Measurements from ENCODE around the gene CYB561A3.

Gene CYB561A3

DNA sequence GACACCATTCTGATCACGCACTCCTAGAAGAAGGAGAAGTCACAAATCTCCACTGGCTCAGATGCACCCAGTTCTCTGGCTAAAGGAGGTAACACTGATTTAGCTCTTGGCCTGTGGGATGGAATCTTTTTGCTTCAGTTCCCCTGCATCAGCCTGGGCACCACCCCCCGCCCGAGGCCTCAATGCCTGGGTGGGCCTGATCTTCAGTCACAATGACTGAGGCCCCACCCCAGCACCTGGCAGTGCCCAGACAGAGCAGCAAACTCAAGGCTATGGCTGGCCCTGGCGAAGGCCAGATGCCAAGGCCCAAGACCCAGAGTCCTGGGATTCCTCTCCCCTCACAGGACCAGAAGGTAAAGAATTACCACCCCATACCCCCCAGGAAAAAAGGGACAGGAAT, 5.0 kb downstream of the CYB561A3 start:
- peak overlapping the region; percentile 74 for H3K27ac Mint-ChIP-seq
- peaks cover 6% of the 10 kb centered on the region for H3K4me1 Mint-ChIP-seq
- no peak for ATAC-seq
- no peak overlapping the region for H3K4me3 Mint-ChIP-seq
- no peaks in the 10 kb centered on the region for H3K9me3 Mint-ChIP-seq
- no peak for DNase-seq (ENCODE audit: low spot score in 2 of 2)
- peaks cover 47% of the 10 kb centered on the region for H3K36me3 Mint-ChIP-seq

DNA sequence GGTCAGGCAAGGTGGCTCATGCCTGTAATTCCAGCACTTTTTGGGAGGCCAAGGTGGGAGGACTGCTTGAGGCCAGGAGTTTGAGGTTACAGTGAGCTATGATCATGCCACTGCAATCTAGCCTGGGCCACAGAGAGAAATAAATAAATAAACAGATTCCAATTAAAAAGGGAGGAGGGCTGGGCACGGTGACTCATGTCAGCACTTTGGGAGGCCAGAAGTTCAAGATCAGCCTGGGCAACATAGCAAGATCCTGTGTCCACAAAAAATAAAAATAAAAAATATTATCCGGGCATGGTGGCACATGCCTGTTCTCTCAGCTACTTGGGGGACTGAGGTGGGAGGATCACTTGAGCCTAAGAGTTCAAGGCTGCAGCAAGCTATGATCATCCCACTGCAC, 7.5 kb downstream of the CYB561A3 start:
- no peak for ATAC-seq
- Mint-ChIP-seq H3K36me3 (peaks cover 54% of the 10 kb centered on the region), H3K4me1 (peaks cover 10% of the 10 kb centered on the region), H3K9me3 (no peaks in the 10 kb centered on the region), H3K4me3 (no peak overlapping the region), H3K27ac (no peak overlapping the region)
- no peak for DNase-seq (ENCODE audit: low spot score in 2 of 2)

DNA sequence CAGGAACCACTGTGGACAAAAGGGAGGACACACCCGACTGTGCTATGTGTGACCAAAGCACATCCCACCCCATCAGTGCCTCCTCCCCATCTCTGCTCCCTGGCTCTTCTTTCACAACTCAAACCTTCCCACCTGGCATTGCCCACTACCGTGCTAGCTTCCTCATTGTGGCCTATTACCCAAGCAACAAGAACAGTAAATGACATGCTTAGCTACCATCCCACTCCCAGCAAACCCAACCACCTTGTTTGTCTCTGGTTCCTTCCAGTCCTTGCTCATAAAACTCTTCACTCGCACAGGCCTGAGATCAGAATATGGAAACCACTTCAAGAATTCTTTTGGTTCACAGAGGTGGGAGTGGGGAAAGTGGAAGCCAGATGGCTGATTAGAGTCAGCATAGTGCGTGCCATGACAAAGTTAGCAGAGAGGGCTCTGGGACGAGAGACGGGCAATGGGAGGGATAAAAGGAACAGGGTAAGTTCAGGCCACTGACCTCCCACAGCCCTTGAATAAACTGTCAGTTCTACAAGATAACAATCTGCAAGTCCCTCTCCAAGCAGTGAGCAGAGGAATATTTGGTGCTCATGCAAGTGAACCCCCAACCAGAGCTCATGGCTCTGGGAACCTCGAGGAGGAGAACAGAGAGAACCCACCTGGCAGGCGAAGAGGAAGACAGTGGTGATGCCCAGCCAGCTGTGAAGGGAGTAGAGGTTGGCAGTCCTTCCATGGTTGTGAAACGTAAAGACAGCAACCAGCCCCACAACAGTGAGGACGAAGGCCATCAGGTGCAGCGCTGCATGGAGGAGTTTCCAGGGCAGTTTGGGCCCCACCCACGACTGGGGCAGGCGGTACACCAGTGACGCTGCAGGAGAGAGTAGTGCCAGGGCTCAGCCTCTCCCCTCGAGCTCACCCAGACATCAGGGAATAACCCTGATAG, 8.3 kb downstream of the CYB561A3 start:
- ATAC-seq (no peak), DNase-seq (ENCODE audit: low spot score in 2 of 2) (no peak)
- Mint-ChIP-seq H3K36me3 (peaks cover 59% of the 10 kb centered on the region), H3K9me3 (no peaks in the 10 kb centered on the region), H3K4me1 (peaks cover 10% of the 10 kb centered on the region), H3K4me3 (no peak overlapping the region), H3K27ac (peak overlapping the region; percentile 9)

DNA sequence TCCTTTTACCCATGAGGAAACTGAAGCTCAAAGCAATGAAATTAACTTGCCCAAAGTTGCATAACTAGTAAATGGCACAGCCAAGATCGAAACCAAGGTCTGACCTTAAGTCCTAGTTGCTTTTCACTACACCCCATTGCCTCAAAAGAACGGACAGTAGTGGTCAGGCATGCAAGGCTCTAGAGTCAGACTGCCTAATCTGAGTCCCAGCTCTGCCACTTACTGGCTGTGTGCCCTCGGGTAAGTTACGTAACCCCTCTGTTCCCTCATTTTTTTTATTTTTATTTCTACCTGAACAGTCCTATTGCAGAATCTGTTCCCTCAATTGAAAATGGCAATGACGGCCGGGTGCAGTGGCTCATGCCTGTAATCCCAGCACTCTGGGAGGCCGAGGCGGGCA, 9.6 kb downstream of the CYB561A3 start:
- Mint-ChIP-seq H3K4me3 (no peak overlapping the region), H3K9me3 (no peaks in the 10 kb centered on the region), H3K27ac (peak overlapping the region; percentile 58), H3K36me3 (peaks cover 59% of the 10 kb centered on the region), H3K4me1 (peaks cover 10% of the 10 kb centered on the region)
- ATAC-seq (no peak), DNase-seq (ENCODE audit: low spot score in 2 of 2) (no peak)

DNA sequence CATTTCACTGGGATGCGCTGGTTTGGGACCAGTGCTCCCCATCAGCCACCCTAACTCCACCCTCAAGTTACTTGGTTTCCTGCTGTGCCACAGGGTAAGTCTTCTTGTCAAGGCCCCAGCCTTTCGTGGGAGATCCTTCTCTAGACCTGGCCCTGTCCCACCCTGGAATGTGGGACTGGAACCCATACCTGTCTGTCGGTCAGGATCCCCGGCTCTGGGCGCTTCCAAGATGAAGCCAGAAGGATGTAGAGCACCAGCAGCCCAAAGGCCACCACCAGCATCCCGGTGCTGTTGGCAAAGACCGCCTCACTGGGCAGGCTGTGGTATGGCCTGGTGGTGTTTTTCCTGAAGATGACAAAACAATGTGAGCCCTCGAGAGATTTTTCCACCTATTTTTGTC, 10.9 kb downstream of the CYB561A3 start:
- peaks cover 10% of the 10 kb centered on the region for H3K4me1 Mint-ChIP-seq
- DNase-seq (ENCODE audit: low spot score in 2 of 2) (no peak), ATAC-seq (no peak)
- H3K36me3 Mint-ChIP-seq: peaks cover 47% of the 10 kb centered on the region
- peak overlapping the region; percentile 22 for H3K27ac Mint-ChIP-seq
- no peaks in the 10 kb centered on the region for H3K9me3 Mint-ChIP-seq
- H3K4me3 Mint-ChIP-seq: no peak overlapping the region

DNA sequence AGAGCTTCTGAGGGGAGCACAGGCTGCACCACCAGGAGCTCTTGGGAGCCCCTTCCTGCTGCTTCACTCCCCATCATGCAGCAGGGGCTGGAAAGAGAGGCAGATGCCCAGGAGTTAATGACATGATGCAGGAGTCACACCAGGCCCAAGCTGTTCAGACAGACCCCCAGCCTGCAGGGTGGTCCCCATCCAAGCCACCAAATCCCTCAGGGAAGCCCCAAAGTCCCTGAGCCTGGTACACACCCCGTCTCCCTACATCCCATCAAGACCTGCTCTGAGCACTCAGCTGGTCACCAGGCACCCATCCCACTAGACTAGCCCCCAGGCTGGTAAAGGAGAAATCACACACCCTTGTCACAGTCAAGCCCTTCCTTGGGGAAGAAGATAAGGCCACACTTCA, 11.3 kb downstream of the CYB561A3 start:
- Mint-ChIP-seq H3K36me3 (peaks cover 43% of the 10 kb centered on the region), H3K27ac (peak overlapping the region; percentile 22), H3K4me3 (no peak overlapping the region), H3K9me3 (no peaks in the 10 kb centered on the region), H3K4me1 (peaks cover 10% of the 10 kb centered on the region)
- DNase-seq (ENCODE audit: low spot score in 2 of 2) (no peak), ATAC-seq (peak; percentile 19)

DNA sequence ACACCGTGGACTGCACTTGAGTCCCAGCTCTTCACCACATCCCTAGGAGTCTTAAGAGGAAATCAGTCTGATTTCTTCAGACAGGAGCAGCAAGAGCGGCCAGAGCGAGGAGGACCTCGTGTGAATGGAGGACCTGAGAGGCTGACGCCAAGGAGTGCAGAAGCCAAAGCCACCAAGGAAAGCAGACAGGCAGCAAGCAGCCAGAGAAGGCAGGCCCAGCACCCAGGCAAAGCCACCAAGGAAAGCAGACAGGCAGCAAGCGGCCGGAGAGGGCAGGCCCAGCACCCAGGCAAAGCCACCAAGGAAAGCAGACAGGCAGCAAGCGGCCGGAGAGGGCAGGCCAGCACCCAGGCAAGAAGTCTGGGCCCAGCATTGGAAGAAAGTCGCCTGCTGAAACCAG, 11.8 kb downstream of the CYB561A3 start:
- ATAC-seq (no peak), DNase-seq (ENCODE audit: low spot score in 2 of 2) (no peak)
- H3K27ac Mint-ChIP-seq: peak overlapping the region; percentile 22
- peaks cover 39% of the 10 kb centered on the region for H3K36me3 Mint-ChIP-seq
- peaks cover 10% of the 10 kb centered on the region for H3K4me1 Mint-ChIP-seq
- no peak overlapping the region for H3K4me3 Mint-ChIP-seq
- H3K9me3 Mint-ChIP-seq: no peaks in the 10 kb centered on the region

DNA sequence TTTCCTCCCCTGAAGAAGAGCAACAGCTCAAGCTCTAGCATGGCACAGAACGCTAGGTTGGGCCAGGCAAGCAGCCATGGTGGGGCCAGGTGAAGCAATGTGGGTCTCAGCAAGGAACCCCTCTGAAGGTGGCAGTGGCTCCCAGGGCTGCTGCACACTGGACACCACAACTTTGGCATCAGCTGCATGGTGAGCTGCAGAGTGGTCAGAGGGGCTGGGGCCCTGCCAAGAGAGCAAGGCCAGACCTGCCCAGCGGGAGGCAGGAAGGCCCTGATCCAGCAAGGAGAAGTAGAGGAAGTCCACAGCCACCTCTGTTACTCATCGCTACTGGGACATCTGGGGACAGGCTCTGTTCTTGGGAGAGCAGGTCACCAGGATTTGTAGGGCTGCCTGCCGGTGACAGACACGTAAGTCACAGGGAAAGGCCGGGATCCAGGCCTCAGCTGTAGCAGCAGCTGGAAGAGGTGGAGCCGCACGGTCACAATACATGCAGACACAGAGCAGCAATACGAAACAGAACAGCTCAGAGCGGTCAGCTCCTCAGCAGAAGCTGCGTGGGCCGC, 12.4 kb downstream of the CYB561A3 start:
- no peaks in the 10 kb centered on the region for H3K9me3 Mint-ChIP-seq
- peaks cover 35% of the 10 kb centered on the region for H3K36me3 Mint-ChIP-seq
- H3K4me3 Mint-ChIP-seq: no peak overlapping the region
- H3K4me1 Mint-ChIP-seq: peaks cover 10% of the 10 kb centered on the region
- H3K27ac Mint-ChIP-seq: peak overlapping the region; percentile 22
- DNase-seq (ENCODE audit: low spot score in 2 of 2) (no peak), ATAC-seq (no peak)

DNA sequence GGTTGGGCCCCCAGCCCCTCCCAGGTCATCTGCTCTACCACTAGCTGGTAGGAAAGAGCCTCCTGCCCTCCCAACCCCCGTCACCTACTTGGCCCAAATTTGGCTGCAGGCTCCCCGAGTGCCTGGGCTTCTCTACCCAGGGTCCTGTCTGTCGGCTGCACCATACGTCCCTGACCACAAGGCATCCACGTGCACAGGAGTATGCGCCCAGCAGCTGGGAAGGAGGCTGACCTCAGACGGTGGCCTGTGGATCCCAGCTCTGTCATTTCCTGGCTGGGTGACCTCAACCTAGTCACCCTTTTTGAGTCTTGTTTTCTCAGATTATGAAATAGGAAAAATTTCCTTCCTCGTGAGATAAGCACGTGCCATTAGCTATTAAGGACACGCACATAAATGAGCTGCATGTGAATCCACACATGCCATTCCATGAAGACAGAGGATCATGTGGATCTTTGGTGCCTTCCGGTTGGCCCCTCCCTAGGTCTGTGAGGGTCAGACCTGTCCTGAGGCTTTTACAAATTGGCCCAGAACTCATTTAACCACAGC, 13.7 kb downstream of the CYB561A3 start:
- Mint-ChIP-seq H3K4me3 (no peak overlapping the region), H3K4me1 (peaks cover 4% of the 10 kb centered on the region), H3K27ac (peak overlapping the region; percentile 6), H3K36me3 (peaks cover 26% of the 10 kb centered on the region), H3K9me3 (no peaks in the 10 kb centered on the region)
- ATAC-seq (no peak), DNase-seq (ENCODE audit: low spot score in 2 of 2) (no peak)

DNA sequence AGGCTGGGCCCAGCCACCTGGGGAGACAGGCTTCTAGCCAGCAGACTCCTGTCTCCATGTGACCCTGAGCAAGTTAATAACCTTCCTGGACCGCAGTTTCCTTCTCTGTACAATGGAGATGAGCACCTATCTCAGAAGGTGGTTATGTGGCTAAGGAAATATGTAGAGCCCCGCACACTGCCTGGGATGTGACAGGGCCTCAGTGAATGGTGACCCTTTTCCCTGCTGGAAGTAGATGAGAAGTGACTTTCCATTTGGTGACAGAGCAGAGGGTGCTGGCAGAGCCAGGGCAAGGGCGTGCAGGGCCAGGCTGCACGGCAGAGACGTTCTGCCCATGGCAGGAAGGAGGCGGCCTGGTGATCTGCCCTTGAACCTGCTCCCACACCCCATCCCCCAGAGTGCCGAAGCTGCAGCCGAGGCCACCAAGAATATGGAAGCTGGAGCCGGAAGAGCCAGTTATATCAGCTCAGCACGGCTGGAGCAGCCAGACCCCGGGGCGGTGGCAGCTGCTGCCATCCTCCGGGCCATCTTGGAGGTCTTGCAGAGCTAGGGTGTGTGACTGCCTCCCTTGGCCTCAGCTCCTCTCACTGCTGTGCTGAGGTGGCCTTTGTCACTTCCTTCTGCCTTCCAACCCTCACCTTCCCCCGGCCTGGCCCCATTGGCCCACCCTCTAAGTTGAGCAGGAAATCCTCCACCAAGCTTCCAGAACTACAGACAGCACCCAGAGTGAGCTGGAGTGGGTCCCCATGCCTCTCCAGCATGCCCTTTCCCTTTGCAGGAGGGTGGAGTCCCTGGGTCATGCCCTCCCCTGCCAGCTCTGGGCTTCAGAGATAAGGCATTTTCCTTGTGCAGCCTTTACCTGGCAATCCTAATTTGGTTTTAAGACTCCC, 15.5 kb downstream of the CYB561A3 start:
- no peak for DNase-seq (ENCODE audit: low spot score in 2 of 2)
- ATAC-seq: no peak
- H3K4me3 Mint-ChIP-seq: no peak overlapping the region
- H3K9me3 Mint-ChIP-seq: no peaks in the 10 kb centered on the region
- H3K36me3 Mint-ChIP-seq: peaks cover 13% of the 10 kb centered on the region
- peaks cover 4% of the 10 kb centered on the region for H3K4me1 Mint-ChIP-seq
- H3K27ac Mint-ChIP-seq: peak overlapping the region; percentile 84

DNA sequence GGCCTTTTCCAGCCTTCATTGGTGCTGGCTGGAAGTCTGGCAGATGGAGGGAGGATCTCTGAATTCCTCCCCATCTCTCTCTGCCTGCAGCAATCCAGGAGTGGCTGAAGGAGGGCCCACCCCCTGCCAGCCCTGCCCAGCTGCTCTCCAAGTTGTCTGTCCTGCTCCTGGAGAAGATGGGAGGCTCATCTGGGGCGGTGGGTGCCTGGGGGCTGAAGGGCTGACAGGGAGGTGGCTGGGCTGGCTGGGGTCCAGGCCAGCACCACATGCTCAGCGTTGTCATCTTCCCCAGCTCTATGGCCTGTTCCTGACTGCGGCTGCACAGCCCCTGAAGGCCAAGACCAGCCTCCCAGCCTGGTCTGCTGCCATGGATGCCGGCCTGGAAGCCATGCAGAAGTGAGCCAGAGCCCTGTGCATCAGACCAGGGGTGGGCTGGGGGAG, 16.5 kb downstream of the CYB561A3 start:
- no peak overlapping the region for H3K27ac Mint-ChIP-seq
- H3K4me3 Mint-ChIP-seq: no peak overlapping the region
- peaks cover 6% of the 10 kb centered on the region for H3K36me3 Mint-ChIP-seq
- ATAC-seq (no peak), DNase-seq (ENCODE audit: low spot score in 2 of 2) (no peak)
- peaks cover 4% of the 10 kb centered on the region for H3K4me1 Mint-ChIP-seq
- no peaks in the 10 kb centered on the region for H3K9me3 Mint-ChIP-seq

DNA sequence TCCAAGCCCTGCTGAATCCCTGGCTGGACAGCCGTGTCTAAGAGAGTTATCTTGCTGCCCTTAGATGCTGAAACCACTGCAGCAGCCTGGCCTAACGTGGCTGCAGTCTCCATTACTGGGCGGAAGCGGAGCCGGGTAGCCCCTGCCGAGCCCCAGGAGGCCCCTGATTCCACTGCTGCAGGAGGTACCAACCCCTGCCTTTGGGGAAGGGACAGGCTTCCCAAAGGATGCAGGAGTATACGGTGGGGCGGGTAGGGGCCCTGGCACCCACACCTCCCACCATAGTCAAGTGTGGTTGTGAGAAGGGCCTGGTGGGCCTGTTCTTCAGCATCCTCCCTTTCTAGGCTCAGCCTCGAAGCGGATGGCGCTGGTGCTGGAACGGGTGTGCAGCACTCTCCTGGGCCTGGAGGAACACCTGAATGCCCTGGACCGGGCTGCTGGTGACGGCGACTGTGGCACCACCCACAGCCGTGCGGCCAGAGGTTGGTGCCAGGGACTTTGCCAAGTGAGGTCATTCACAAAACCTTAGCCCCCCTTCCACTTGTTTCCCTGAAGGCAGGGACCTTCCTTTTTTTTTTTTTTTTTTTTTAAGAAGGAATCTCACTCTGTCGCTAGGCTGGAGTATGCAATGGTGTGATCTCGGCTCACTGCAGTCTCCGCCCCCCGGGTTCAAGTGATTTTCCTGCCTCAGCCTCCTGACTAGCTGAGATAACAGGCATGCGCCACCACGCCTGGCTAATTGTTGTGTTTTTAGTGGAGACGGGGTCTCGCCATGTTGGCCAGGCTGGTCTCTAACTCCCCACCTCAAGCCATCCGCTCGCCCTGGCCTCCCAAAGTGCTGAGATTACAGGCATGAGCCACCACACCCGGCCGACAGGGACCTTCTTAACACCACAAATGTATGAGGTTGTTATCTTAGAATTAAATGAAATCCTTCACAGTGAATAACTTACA, 17.6 kb downstream of the CYB561A3 start:
- Mint-ChIP-seq H3K9me3 (no peaks in the 10 kb centered on the region), H3K4me3 (no peak overlapping the region), H3K36me3 (peaks cover 5% of the 10 kb centered on the region), H3K27ac (peak overlapping the region; percentile 23), H3K4me1 (no peaks in the 10 kb centered on the region)
- DNase-seq (ENCODE audit: low spot score in 2 of 2) (no peak), ATAC-seq (no peak)

DNA sequence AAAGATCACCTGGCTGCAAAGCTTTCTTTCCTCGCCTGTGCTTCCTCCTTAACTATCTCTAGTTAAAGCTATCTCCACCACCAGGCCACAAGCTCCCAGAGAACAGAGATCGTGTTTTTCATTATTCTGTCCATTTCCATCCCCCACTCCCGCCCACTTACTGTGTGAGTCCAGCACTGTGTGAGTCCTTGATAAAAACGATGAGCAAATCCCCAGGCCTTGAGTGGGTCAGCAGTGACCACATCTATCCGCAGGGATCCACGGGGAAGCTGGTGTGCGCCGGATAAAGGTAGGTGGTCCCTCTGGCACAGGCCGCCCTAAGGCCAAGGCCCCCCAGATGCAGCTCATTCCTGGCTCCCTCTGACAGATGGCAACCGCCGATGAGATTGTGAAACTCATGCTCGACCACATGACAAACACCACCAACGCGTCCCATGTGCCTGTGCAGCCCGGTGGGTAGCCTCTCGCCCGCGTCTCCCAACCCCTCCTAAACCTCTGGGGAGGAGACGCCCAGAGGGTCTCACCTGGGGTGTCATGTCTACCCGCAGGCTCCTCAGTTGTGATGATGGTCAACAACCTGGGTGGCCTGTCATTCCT, 19.4 kb downstream of the CYB561A3 start:
- no peak for DNase-seq (ENCODE audit: low spot score in 2 of 2)
- Mint-ChIP-seq H3K4me1 (no peaks in the 10 kb centered on the region), H3K4me3 (no peak overlapping the region), H3K36me3 (no peaks in the 10 kb centered on the region), H3K9me3 (no peaks in the 10 kb centered on the region), H3K27ac (no peak overlapping the region)
- no peak for ATAC-seq

DNA sequence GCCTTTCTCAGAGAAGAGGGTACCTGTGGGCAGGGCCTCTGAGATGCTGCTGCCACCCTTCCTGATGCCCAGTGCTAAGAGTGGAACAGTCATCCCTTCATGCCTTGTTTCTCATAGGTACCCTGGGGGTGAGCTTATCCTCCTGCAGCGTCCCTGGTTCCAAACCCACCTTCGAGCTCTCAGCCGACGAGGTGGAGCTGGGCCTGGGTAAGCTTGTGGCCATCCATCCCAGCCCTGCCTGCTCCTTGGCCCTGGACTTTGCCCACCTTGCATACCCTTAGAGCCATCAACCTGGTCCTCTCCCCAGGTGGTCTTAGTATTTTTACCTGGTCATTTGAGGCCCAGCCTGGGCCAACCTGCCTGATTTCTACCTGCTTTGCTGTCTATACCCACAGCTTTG, 20.0 kb downstream of the CYB561A3 start:
- DNase-seq (ENCODE audit: low spot score in 2 of 2): no peak
- H3K27ac Mint-ChIP-seq: no peak overlapping the region
- H3K9me3 Mint-ChIP-seq: no peaks in the 10 kb centered on the region
- no peak overlapping the region for H3K4me3 Mint-ChIP-seq
- peaks cover 6% of the 10 kb centered on the region for H3K4me1 Mint-ChIP-seq
- no peak for ATAC-seq
- no peaks in the 10 kb centered on the region for H3K36me3 Mint-ChIP-seq

All from stimulated activated effector memory CD8-positive, alpha-beta T cell treated with anti-CD3 and anti-CD28 coated beads, Interleukin-12 subunit alpha, Interleukin-12 subunit beta, amount 100 ng/mL, for 72 hours (primary cell).